NCI-H2227 (cell line): Measurements from ENCODE around the gene PPP4R2.
"Not testable (repeated sequence)": the region's sequence is repeated elsewhere in the genome, so short reads cannot be mapped to it uniquely, and the experiment has no call there.

ENCODE experiments used
- DNase-seq: peaks from one replicate; lab custom pipeline; 2025; ENCODE audit not compliant: unreplicated experiment; lab: John Stamatoyannopoulos, UW

The PPP4R2 gene

DNA sequence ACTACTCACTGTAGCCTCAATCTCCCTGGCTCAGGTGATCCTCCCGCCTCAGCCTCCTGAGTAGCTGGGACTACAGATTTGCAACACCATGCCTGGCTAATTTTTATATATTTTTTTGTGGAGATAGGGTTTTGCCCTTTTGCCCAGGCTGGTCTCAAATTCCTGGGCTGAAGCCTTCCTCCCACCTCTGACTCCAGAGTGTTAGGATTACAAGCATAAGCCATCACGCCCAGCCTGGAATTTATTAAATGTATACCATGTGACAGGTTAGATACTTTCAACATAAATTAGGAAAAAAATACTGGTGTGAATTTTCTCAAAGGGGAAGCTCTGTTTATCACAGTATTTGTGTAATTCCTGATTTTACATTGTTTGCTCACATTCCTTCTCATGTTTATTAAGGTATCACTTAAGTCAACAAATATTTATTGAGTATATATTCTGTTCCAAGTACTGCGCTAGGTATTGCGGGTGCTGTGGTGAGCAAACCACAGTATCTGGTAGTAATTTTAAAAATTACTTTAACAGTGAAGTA, 24.8 kb downstream of the PPP4R2 start:
- no peak for DNase-seq

DNA sequence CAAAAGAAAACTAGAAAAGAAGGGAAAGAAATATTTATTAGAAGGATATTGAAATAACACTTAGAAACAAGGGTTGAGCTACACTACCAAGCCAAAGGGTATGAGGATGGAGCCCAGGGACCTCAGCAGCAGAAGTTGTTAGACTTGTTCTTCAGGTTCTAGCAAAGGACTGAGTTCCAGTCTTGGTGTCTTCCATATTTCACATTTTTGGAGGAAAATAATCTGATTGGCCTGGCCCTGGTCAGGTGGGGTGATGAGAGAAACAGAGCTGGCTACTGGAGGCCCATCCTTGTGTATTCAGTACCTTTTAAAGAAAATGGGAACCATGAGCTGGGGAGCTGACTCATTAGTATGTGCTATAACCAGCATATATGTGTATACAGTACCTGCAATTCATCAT, 28.2 kb downstream of the PPP4R2 start:
- DNase-seq, result no peak

DNA sequence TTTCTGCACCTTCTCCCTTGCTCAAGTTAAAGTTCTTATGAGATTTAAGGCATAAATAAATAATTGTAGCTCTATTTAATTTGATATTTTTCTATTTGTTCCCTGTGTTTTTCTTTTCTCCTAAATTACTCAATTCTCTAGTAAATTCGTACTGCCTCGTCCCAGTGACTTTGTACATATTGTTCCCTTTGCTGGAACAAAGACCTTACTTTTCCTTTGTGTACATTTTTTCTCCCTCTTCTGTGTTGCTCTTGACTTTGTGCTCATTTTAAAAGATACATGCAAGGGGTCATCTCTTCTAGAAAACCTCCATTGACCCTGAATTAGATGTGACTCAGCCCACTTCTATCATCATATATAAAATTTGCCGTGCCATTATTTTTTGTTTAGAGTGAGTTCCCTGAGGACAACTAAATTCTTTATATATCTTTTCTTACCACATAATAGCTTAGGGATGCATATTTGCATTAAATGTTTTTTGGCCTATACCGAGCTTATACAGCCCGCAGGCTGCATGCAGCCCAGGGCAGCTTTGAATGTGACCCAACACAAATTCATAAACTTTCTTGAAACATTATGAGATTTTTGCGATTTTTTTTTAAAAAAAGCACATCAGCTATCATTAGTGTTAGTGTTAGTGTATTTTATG, 29.6 kb downstream of the PPP4R2 start:
- no peak for DNase-seq

DNA sequence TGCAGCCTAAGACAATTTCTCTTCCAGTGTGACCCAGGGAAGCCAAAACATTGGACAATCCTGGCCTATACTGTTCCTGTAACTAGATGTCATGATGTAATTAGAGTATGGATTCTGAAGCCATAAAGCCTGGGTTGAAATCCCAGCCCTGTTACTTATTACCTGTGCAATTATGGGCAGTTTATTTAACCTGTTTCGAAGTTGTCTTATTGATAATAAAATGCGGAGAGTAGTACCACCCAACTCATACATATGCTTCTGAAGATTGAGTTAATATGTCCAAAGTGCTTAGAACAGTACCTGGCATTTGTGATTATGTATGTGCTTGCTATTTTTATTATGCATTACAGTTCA, 30.1 kb downstream of the PPP4R2 start:
- DNase-seq, result no peak

DNA sequence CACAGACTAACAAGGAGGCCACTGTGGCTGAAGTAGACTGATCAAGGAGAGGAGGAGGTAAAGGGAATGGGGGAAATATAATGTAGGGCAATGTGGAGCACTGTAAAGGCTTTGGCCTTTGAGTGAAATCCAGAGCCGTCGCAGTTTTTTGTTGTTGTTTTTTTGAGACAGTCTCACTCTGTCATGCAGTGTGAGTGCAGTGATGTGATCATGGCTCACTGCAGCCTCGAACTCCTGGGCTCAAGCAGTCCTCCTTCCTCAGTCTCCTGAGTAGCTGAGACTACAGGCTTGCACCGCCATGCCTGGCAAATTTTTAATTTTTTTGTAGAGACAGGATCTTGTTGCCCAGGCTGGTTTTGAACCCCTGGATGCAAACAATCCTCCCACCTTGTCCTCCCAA, 32.2 kb downstream of the PPP4R2 start:
- DNase-seq, result no peak

DNA sequence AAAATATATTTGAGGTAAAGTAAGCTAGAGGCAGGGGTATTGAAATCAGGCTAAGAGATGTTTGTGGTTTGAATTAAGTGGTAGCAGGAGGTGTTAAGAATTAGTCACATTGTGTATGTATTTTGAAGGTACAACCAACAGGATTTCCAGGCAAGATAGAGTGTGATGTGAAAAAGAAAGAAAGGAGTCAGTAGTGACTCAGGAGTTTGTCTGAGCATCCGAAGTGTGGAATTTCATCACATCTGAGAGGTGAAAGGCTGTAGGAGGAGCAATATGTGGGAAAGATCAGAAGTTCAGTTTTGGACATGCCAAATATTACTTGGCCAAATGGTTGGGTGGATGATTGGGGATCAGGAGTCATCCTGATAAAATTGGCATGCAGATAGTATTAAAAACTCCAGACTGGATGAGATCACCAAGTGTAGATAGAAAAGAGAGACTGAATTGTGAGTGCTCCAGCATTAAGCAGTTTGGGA, 32.7 kb downstream of the PPP4R2 start:
- no peak for DNase-seq

DNA sequence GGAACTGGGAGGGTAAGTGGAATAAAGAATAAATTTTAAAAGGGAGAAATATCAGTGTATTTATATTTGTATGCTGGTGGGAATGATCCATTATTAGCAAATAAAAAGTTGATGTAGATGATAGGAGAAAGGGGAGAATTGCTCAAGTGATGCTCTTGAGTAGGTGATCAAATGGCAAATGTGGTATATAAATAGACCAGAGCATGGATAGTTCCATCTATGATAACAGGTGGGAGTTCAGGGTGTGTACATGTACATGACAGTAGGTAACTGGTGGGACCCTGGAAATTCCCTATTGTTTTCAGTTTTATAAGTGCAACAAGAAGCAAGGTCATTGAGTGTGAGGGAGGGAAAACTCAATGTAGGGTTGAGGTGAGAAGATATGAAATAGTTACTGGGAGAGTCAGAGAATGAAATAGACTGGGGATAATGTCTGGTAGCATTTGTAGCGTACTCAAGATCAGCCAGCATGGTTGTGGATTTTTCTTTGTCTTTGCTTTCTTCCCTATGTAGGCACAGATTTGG, 33.5 kb downstream of the PPP4R2 start:
- DNase-seq, result no peak

DNA sequence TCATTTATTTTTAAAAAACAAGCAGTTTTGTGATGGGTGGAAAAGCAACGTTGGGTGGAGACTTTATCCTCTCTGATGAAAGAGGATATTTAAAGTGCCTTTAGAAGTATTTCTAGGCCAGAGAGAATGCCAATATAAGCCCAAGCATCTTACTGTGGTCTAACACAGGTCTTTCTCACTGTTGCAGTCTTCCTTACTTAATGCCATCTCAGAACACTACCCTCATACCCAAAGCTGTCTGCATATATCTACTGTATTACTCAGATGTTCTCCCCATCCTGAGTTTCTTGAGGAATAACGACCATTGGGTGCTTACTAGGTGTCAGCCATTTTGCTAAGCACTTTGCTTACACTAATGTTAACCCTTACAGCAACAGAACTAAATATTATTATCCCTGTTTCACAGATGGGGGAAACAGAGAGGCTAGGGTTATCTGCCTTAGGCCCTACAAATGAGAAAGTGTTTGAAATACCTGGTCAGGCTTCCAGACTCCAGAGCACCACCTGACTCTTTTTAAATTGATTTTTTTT, 35.0 kb downstream of the PPP4R2 start:
- DNase-seq, result no peak

DNA sequence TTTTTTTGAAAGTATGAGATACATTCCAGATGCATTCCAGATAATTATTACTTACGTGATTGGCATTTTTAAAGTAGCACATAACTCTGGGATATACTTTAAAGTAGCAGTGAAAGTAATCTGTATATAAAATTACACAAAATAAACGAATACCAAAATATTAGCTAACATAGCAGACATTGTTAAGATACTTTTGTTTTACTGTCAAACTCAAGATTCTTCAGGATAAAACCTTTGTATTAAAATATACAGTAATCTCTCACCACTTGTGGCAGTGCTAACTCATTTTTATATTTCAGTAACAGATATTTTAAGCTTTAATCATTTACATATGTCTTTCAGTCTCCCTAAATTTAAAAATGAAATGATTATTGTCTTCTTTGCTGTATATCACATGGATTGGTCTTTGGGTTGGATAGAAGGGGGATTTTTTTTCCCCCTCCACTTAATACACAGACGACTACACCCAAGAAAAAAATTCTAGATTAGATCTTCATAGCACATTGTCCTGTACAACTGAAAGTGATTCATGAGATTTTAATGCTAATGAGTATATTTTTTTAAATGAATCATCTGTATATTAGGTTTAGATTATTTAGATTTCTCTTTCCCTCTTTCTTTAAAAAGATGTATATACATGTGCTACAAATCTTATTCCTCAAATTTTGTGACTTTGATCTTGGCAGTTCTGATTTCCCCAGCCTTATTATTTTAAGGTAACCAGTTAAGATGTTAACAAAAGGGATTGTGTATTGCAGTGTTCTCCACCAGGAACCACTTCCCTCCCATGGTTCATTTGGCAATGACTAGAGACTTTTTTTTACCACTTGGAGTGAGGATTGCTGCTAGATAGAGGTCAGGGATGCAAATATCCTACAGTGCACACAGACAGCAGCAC, 40.3 kb downstream of the PPP4R2 start:
- DNase-seq, result no peak

DNA sequence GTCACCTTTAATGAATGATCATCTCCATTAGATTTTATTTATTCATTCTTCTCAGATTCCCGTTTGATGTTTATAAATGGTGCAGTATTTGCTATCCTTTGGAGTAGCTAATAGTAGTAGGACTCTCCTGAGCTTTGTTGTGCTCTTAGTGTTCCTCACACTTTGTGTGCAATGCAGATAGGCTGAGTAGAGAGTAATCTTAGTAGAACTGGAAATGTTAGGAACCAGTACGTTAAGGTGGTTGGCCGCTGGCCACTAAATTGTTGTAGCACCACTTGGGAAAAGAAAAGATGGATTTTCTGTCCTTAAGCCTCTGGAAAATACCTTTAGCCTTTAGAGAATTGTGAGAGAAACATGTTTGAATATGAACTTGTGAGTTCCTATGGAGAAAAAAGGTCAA, 44.9 kb downstream of the PPP4R2 start:
- no peak for DNase-seq

DNA sequence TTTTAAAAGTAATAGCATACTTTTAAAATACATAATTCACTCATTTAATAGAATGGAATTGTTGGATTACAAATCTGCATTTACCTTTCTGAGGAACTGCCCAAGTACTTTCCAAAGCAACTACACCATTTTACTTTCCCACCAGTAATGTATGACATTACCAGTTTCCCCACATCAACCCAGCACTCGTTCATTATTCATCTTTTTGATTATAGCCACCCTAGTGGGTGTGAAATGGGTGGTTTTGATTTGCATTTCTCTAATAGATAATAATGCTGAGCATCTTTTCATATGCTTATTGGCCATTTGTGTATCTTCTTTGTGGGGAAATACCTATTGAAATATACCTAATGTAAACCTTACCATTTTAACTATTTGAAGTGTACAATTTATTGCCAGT, 46.8 kb downstream of the PPP4R2 start:
- no peak for DNase-seq

DNA sequence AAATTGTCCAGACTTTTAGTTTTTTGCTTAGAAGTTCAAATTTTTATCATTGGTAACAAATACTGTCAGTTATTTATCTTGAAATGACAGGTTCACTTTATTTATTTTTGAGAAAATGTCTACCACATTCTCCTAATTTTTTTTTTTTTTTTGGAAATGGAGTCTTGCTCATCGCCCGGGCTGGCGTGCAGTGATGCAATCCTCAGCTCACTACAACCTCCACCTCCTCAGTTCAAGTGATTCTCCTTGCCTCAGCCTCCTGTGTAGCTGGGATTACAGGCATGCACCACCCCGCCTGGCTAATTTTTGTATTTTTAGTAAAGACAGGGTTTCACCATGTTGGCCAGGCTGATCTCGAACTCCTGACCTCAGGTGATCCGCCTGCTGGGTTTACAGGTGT, 48.8 kb downstream of the PPP4R2 start:
- DNase-seq, result no peak

DNA sequence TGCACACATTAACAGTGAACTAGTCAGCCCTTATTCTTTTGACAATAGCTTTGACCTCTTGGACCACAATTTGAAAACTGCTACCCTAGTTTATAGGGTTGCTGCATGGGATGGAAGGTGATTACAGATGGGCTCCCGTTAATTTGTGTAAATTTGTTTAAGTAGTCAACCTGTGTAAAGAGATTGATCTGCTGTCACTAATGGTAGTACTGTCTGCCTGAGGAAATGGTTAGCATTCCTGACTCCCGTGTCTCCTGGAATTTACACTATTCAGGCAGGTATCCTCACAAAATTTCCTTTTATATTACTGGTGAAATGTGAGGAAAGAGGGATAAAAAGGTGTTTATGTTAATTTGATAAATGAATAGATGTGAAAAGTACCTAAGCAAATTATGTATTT, 49.6 kb downstream of the PPP4R2 start:
- DNase-seq, result no peak

DNA sequence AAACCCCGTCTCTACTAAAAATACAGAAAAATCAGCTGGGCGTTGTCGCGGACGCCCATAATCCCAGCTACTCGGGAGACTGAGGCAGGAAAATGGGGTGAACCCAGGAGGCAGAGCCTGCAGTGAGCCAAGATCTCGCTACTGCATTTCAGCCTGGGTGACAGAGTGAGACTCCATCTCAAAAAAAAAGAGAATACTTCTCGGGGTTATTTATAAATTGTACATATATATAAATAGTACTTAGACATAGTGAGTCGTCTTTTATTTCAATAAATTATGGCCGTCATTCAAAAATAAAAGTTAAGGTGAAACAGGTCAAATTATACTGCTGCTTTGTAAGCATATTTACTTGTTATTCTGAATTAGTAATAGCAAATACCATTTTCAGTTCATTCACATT, 52.7 kb downstream of the PPP4R2 start:
- DNase-seq, result no peak

DNA sequence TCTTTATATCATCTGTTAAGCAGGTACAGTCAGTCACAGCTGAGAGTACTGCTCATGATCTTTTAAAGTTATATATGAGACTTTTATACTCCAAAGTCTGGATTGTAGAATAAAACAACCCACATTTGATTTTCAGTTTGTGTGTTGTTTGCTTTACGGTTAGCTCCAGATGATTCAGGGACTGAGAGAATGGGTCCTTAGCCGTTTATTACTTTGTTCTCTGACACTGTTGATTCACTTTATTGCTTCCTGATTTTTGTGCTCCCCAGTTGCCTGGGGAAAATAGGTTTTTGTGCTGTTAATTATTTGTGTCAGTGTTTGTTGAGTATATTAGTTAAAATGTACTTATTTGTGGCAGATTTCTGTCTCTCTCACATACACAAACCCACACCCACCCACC, 56.2 kb downstream of the PPP4R2 start:
- no peak for DNase-seq

DNA sequence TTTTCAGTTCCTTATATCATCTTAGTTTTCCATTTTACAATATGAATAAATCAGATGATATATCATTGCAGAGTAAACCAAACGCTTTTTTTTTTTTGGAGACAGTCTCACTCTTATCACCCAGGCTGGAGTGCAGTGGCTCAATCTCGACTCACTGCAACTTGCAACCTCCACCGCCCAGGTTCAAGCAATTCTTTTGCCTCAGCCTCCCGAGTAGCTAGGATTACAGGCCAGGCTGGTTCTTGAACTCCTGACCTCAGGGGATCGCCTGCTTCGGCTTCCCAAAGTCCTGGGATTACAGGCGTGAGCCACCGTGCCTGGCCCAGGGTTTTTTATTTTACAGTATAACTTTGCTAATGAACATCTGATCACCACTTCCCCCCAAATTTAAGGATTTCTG, 59.0 kb downstream of the PPP4R2 start:
- DNase-seq, result no peak

DNA sequence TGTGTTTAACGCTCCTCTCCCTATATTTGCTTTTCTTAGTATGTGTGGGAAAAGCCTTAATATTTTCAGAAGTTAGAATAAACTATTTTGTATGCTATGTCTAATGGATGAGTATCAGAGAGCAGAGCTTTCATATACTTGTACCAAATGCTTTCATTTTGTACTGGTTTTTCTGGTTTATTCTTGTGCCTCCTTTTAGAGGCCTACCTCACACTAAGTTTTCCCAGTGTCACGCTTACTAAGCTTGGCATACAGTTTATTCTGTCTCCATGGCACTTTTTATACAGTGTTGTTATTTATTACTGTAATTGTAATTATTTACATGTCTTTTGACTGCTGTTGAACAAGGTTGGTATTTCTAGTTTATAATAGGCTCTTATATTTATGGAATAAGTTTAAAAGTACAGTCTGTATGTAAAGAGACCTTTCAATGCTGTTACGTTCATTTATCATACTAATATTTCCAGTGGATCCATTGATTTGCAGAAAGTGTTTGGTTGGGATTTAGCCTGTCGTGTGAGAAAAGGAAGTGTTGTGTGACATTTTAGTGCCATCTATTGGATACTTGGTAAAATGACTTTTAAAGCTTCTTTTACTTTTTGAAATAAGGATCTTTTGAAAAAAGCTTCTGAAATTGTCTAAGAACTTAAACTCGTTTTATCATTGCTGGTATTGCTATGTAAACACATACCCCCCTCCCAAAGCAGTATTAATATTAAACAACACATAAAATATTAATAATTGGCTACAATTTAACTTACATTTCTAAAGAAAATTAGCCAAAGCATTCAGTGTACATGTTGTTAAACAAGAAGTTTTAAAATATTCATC, 59.6 kb downstream of the PPP4R2 start:
- DNase-seq, result peak; percentile 30

DNA sequence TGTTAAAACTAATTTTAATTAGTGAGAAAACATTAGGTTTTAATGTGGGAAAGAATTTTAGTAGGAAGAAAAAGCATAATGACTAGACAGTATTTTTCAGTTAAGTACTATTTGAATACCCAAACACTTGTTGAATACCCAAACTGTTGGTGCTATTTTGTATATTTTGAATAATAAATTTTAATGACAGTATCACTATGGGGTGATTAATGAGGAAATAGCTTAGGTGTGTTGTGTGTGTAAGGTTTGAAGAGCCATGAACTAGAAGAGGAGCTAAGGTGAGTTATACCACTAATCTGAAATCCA, 60.2 kb downstream of the PPP4R2 start:
- no peak for DNase-seq

DNA sequence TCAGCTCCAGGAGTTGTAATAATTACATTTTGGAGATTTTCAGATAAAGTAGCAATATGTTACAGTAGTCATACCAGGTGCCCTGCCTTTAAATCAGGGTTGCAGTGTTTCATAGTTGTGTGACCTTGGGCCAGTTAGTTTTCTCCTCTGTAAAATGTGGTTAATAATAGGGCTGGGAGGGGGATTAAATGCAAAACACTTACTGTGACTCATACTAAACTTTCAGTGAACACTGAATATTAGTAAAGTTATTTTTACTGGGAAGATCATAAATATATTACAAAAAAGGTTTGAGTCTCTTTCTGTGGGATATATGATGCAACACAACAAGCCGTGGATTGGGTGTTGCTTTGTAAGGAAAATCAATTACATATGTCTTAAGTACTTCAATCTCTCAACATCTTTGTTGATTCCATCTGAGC, 63.7 kb downstream of the PPP4R2 start:
- DNase-seq, result no peak

DNA sequence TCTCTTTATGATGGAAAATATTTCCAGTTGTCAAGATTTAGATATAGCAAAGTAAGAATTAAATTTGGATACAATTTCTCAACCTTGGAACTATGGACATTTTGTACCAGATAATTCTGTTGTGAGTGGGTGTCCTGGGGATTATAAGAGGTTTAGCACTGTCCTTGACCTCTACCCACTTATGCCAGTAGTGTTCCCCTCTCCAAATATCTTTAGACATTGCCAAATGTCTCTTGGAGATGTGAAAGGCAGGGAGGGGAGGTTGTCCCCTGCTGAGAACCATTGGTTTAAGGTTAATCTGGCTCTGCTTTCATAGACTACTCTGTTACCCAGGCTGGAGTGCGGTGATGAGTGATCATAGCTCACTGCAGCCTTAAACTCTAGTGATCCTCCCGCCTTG, 64.8 kb downstream of the PPP4R2 start, which contains the start of gene EBLN2:
Gene EBLN2, plus strand, starts transcription at position 244 of the 400 bp plus-strand sequence. CDS start 423 bp downstream, outside the sequence.
- DNase-seq, result no peak

DNA sequence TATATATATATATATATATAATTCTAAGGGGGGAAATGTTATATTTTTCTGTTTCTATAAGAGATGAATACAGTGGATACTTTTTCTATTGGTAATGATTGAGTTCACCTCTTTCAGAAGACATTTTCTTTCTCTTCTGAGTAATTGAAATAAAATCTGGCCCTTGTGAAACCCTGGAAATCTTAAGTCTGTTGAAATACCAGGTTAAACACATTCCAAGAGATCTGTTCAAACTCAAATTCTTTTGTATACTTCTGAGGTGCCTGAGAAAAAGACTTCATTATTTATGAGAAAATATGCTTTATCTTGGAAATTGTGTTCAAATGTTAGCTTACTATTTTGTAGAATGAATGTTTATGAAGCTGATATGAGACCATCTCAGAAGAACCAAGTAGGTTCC, 69.6 kb downstream of the PPP4R2 start:
- DNase-seq, result not testable (repeated sequence)
